Stimulated activated CD8-positive, alpha-beta memory T cell treated with anti-CD3 and anti-CD28 coated beads, Interleukin-12 subunit alpha, Interleukin-12 subunit beta, amount 100 ng/mL, for 1 hour (primary cell): ENCODE results near the gene PRKAA1.
"Not testable (repeated sequence)": the region's sequence is repeated elsewhere in the genome, so short reads cannot be mapped to it uniquely, and the experiment has no call there.

Experiments used
- DNase-seq: peaks from one replicate; pipeline ENCODE4 v3.0.0-alpha.2; 2020; ENCODE audit warnings: low read depth

Gene PRKAA1

GRCh38 chr5:40722497-40722911 lies 75.7 kb downstream of the PRKAA1 start:
- not testable (repeated sequence) for DNase-seq

- DNase-seq, result no peak
Measured at GRCh38 chr5:40720069-40720468, 78.1 kb downstream of the PRKAA1 start.

GRCh38 chr5:40717281-40717680 lies 80.9 kb downstream of the PRKAA1 start:
- DNase-seq, result no peak

GRCh38 chr5:40716590-40716989 lies 81.6 kb downstream of the PRKAA1 start:
- no peak for DNase-seq

GRCh38 chr5:40716000-40716399 lies 82.2 kb downstream of the PRKAA1 start:
- no peak for DNase-seq

- DNase-seq, result no peak
Measured at GRCh38 chr5:40714001-40714400, 84.2 kb downstream of the PRKAA1 start.

- not testable (repeated sequence) for DNase-seq
Measured at GRCh38 chr5:40710575-40710974, 87.6 kb downstream of the PRKAA1 start.
